Activated naive CD4-positive, alpha-beta T cell treated with anti-CD3 and anti-CD28 coated beads, Interleukin-2, amount 10 ng/mL, durations not matched to agents 5 hours and 36 hours (primary cell): ENCODE measurements around the gene MTTP. TPM values are rescaled to one million over a fixed set of nuclear protein-coding genes. Genes with fewer than 3 reads are reported as not detected.

Source experiments
- total RNA-seq, 2 experiments: library from RNA; stranded (reverse); gene quantifications; one replicate each; pipeline ENCODE4 v1.2.3, GENCODE V29; 2021

The MTTP gene
- total RNA-seq: not detected

DNA sequence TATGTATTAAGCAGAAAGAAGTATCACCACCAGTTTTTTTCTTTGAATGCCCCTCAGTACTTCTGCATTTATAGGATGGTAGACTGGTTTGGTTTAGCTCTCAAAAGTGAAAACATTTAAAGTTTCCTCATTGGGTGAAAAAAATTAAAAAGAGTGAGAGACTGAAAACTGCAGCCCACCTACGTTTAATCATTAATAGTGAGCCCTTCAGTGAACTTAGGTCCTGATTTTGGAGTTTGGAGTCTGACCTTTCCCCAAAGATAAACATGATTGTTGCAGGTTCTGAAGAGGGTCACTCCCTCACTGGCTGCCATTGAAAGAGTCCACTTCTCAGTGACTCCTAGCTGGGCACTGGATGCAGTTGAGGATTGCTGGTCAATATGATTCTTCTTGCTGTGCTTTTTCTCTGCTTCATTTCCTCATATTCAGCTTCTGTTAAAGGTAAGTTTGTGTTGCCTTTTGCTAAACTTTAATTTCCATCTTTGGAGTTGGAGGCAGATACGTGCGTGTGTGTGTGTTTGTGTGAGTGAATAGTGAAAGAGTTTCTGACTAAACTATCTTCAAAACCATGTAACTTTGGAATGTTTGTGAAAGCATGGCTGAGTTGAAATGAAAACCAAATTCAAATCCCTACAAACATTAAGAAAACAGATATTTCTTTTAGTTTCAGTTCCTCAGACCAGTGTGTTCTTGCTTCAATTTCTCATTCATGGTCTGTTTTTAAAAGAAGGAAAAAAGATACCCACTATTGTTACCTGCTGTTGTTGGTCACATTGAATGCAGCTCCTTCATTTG lies at the start of gene MTTP:
TSS of gene MTTP (plus strand) at position 295 of the 795 bp plus-strand sequence. CDS start at position 381, 86 bp downstream.

DNA sequence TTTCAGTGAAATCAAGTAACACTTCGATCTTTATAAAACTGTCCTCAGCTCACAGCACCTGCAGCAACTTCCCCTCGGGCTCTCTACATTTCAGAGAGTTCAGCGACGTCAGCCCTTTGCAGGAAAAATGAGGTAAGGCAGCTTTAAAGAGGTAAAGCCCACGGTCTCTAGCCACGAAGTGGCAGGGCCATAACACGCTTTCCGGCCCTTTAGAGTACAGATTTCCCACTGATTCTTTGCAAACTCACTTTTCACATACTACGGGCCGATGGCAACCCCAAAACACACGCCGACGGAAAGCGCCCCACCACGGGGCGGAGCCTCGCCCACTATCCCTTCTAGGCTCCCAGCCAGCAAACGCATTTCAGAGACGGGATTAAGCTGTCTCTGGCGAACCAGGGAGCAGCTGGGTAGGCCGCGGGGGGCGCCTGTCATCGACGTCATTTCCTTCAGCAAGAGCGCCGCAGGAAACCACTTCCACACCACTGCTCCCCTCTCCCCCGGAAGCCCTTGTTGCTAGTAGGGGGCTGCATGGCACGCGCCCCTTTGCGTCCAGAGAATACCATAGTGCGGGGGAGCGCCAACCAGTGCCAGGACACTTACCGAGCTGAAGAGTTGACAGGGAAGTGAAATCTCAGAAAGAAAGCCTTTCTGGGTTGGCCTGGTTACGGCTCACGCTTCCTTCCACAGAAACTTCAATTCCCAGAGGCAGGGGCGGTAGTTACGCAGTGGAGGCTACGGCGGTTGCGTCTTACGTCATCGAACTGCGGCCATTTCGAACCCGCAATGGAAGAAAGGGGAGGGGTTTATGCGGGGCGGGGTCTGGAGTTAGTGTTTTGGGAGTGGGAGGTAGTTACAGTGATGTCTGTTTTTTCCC lies 11.1 kb upstream of the MTTP start, which contains the start of gene TRMT10A:
TSS of gene TRMT10A (minus strand) at position 730 of the 877 bp plus-strand sequence. CDS start 4,701 bp downstream, outside the sequence.

DNA sequence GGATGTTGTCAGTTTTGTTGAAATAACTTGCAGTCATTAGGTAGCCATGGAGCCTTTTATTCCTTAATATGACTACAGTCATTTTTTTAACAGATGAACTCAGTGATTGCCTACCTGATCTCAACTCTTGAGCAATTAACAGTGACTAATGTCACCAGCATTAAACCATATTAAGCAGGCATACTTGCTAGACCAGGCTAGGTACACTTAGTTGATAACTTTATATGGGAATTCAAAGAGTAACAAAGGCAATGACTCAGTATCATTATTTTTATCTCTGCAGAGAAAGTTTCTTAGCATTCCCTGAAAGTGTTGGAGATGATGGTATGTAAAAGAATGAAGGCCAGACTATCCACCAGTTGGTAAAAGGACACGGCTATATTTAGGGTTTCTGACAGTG lies 83.2 kb downstream of the MTTP start, which contains the start of gene C4orf54:
TSS of gene C4orf54 (minus strand) at position 31 of the 400 bp plus-strand sequence. CDS start 3,180 bp downstream, outside the sequence.

Other genes with a start within 250 kb of the MTTP start
- not detected for gene ADH1C, start 222.1 kb upstream of the MTTP start, total RNA-seq
- gene ADH7, start 139.5 kb upstream of the MTTP start, total RNA-seq: not detected
- gene C4orf17, start 63.8 kb upstream of the MTTP start, total RNA-seq: not detected
- gene TRMT10A, start 10.8 kb upstream of the MTTP start, total RNA-seq: 1 to 10 TPM; 7.4 to 8.5 TPM
- not detected for gene C4orf54, start 83.0 kb downstream of the MTTP start, total RNA-seq
- 10 to 100 TPM; 33.1 to 35.3 TPM for gene DAPP1, start 242.0 kb downstream of the MTTP start, total RNA-seq